ELR (cell line): Measurements from ENCODE around the gene TEX28.
"Not testable (repeated sequence)": the region's sequence is repeated elsewhere in the genome, so short reads cannot be mapped to it uniquely, and the experiment has no call there.

Source experiments
- DNase-seq: peaks from one replicate; pipeline ENCODE4 v3.0.0-alpha.2; 2015; ENCODE audit warnings: low read depth

The TEX28 gene

GRCh38 chrX:154310616-154311536 lies 16.0 kb upstream of the TEX28 start:
- DNase-seq: peak; percentile 34

GRCh38 chrX:154309041-154309775 lies 14.3 kb upstream of the TEX28 start:
- no peak for DNase-seq

- peak; percentile 62 for DNase-seq
Observed at GRCh38 chrX:154308108-154308946, 13.4 kb upstream of the TEX28 start.

- DNase-seq: no peak
Observed at GRCh38 chrX:154307202-154307601, 12.3 kb upstream of the TEX28 start.

- no peak for DNase-seq
Observed at GRCh38 chrX:154305541-154306205, 10.7 kb upstream of the TEX28 start.

GRCh38 chrX:154304846-154305245 lies 9.9 kb upstream of the TEX28 start:
- no peak for DNase-seq

- DNase-seq: no peak
Observed at GRCh38 chrX:154303476-154303875, 8.6 kb upstream of the TEX28 start.

GRCh38 chrX:154302998-154303397 lies 8.1 kb upstream of the TEX28 start:
- DNase-seq: not testable (repeated sequence)

- DNase-seq: no peak
Observed at GRCh38 chrX:154300816-154301215, 5.9 kb upstream of the TEX28 start.

GRCh38 chrX:154298312-154298711 lies 3.4 kb upstream of the TEX28 start:
- no peak for DNase-seq

GRCh38 chrX:154296731-154297130 lies 1.8 kb upstream of the TEX28 start:
- no peak for DNase-seq

GRCh38 chrX:154295664-154296310 lies 863 bp upstream of the TEX28 start, which contains the start of gene TKTL1:
Gene TKTL1, plus strand, starts transcription at chrX:154295795. Its CDS starts 65 bp downstream, at chrX:154295860.
- DNase-seq: no peak

GRCh38 chrX:154286406-154286805 lies 8.5 kb downstream of the TEX28 start:
- DNase-seq: not testable (repeated sequence)

GRCh38 chrX:154284489-154285338 lies 10.2 kb downstream of the TEX28 start:
- not testable (repeated sequence) for DNase-seq

GRCh38 chrX:154269245-154269644 lies 25.7 kb downstream of the TEX28 start:
- DNase-seq: not testable (repeated sequence)

- not testable (repeated sequence) for DNase-seq
Observed at GRCh38 chrX:154263072-154263471, 31.9 kb downstream of the TEX28 start.

- DNase-seq: not testable (repeated sequence)
Observed at GRCh38 chrX:154258711-154259110, 36.2 kb downstream of the TEX28 start.

GRCh38 chrX:154257282-154257681 lies 37.6 kb downstream of the TEX28 start, which contains the start of gene OPN1MW3:
Gene OPN1MW3, plus strand, starts transcription at chrX:154257582. Its CDS starts 38 bp downstream, at chrX:154257620.
- not testable (repeated sequence) for DNase-seq

GRCh38 chrX:154248076-154248475 lies 46.8 kb downstream of the TEX28 start:
- not testable (repeated sequence) for DNase-seq
